SHP77 treated with DMSO at 0.1 percent for 48 hours (cell line): Measurements from ENCODE around the gene DHX40.
"Not testable (repeated sequence)": the region's sequence is repeated elsewhere in the genome, so short reads cannot be mapped to it uniquely, and the experiment has no call there.

Experiments
- DNase-seq: peaks from one replicate; lab custom pipeline; 2025; lab: John Stamatoyannopoulos, UW

DHX40 gene

GRCh38 chr17:59631276-59631675 is 65.9 kb downstream of the DHX40 start:
- no peak for DNase-seq

GRCh38 chr17:59632398-59632797 is 67.0 kb downstream of the DHX40 start:
- no peak for DNase-seq

GRCh38 chr17:59633658-59634359 is 68.4 kb downstream of the DHX40 start:
- DNase-seq, result no peak

- DNase-seq, result no peak
Measured at GRCh38 chr17:59634632-59635541, 69.5 kb downstream of the DHX40 start.

- no peak for DNase-seq
Measured at GRCh38 chr17:59637611-59638310, 72.4 kb downstream of the DHX40 start.

GRCh38 chr17:59638553-59638952 is 73.1 kb downstream of the DHX40 start:
- no peak for DNase-seq

GRCh38 chr17:59641799-59642484 is 76.5 kb downstream of the DHX40 start:
- no peak for DNase-seq

GRCh38 chr17:59642565-59642964 is 77.2 kb downstream of the DHX40 start:
- no peak for DNase-seq

- DNase-seq, result no peak
Measured at GRCh38 chr17:59643159-59644140, 78.0 kb downstream of the DHX40 start.

GRCh38 chr17:59647288-59647687 is 81.9 kb downstream of the DHX40 start:
- DNase-seq, result no peak

- DNase-seq, result no peak
Measured at GRCh38 chr17:59649886-59650285, 84.5 kb downstream of the DHX40 start.

GRCh38 chr17:59650642-59651041 is 85.2 kb downstream of the DHX40 start:
- DNase-seq, result no peak

GRCh38 chr17:59651346-59651745 is 85.9 kb downstream of the DHX40 start:
- DNase-seq, result no peak

- DNase-seq, result no peak
Measured at GRCh38 chr17:59652119-59652518, 86.7 kb downstream of the DHX40 start.

GRCh38 chr17:59656624-59657023 is 91.2 kb downstream of the DHX40 start:
- DNase-seq, result not testable (repeated sequence)
